OCI-M1 (cell line): ENCODE data around the gene STAMBPL1.

Source experiments
- DNase-seq: peaks from one replicate; lab custom pipeline; 2025; lab: John Stamatoyannopoulos, UW

The STAMBPL1 gene

DNA sequence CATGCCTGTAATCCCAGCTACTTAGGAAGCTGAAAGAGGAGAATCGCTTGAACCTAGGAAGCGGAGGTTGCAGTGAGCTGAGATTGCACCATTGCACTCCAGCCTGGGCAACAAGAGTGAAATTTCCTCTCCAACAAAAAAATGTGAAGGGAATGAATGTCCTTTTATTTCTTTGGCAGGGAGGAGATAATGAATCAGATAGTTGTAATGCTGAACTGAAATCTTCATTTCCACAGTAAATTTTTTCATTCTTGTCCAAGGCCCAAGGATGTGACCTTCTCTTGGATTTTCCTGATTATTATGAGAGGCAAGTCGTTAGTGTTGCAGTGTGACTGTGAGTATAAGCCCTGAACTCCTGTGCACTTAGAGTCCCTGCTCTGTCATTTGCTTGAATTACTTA lies 13.6 kb downstream of the STAMBPL1 start:
- no peak for DNase-seq

DNA sequence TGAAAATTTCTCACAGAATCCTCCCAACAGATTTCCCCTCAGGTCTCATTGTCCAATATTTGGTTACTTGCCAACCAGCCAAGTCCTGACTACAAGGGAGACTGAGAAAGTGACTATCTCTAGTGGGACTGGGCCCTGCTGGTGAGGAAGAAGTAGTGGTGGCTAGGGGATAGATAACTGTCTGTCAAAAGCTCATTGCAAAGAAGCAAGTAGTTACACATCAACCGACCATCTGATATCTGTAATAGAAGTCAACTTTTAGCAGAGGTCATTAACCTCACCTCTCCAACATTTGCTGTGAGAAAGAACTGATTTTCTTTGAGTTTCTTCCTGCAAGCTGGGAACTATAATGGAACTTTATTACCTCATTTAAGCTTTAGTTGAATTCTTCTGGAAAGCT lies 15.2 kb downstream of the STAMBPL1 start:
- peak; percentile 43 for DNase-seq

DNA sequence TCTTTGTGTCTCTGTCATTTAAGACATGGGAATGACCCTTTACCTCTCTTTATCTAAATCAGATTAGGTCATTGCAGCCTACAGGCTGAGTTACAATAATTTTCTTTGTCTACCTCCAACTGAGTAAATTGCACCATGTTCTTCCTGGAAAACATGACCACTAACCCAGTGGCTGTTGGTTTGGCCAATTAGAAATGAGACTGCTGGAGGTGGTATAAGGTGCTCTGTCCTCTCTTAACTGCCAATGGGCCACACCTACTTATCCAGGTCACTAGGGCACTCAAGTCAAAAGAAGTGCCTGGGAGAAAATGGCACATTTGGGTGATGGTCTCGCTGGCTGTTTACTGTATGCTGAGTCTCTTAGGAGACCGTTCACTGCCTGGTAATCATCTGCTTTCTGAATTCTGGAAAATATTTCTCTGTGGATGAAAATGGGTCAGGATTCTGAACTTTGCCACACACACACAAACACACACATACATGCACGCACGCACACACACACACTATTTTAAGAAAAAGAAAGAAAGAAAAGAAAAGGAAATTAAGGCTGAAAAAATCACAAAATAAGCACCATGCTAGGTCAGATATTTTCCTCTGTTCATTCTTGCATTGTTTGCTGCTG lies 16.4 kb downstream of the STAMBPL1 start:
- DNase-seq: peak; percentile 53

DNA sequence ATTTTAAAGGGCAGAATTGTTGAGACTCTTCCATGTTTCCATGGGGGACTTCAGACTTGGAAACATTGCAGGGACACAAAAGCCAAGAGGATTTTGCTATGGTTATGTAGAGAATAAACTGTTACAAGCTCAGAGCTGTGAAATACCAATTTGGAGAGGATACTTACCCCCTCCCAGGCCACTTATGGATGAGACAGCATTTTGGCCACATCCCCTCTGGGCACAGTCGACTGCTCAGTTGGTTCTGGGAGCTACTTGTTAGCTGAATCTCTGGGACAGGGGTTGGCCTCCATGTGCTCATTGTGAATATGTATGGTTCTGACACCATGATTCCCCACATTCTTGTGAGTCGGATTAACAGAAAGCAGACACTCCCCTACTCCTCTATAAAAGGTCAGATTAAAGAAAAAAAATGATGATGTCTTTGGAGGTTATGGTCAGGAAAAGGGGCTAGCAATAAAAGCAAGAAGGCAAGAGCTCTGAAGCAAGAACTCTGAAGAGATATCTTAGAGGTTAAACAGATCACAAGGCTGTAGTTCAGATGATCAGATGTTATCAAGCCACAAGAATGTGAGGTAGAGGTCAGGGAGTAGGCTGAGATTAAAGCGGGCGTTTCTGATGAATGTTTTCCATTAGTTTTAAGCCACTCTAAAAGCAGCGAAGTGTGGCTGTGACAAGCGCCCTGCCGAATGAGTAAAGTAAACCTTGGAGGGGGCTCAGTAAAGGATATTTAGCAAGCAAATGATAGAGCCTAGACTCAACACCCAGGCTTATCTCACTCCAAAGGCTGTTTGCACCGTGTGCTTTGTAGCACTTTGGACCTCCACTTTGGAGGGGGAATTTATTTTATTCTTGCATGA lies 17.2 kb downstream of the STAMBPL1 start:
- DNase-seq: peak; percentile 64

DNA sequence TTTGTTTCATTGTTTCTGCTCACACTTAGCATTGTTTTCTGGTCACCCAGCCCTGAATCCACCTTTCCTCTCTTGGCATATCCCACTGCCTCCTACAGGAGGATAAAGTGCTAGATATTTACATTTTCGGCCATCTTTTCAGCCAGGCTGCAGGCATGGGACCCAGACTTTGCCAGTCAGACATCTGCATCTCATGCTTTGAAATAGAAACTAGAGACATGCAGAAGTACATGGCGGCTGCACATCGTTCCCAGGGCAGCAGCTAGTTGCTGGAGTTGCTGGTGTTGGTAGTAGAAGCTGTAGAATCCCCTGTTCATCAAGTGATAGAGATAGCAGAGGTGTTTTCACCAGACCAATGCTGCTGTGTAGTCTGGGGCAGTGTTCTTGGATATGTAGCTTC lies 18.7 kb downstream of the STAMBPL1 start:
- no peak for DNase-seq

DNA sequence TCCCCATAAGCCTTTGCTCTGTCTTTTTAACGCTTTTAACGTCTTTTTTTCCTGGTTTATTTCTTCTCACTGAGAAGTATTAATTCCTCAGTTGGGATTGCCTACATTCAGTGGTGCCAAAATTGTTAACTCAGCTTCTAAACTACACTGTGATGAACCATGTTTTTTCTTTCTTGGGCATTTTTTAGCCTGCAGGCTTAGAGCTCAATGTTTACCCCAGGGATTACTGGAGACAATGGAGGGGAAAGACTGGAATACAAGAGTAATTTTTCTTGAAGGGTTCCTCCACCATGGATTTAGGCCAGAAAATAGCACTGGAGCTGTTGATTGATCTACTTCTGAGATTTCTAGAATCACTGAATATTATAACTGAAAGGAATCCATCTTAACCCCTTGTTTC lies 19.8 kb downstream of the STAMBPL1 start:
- DNase-seq: no peak

DNA sequence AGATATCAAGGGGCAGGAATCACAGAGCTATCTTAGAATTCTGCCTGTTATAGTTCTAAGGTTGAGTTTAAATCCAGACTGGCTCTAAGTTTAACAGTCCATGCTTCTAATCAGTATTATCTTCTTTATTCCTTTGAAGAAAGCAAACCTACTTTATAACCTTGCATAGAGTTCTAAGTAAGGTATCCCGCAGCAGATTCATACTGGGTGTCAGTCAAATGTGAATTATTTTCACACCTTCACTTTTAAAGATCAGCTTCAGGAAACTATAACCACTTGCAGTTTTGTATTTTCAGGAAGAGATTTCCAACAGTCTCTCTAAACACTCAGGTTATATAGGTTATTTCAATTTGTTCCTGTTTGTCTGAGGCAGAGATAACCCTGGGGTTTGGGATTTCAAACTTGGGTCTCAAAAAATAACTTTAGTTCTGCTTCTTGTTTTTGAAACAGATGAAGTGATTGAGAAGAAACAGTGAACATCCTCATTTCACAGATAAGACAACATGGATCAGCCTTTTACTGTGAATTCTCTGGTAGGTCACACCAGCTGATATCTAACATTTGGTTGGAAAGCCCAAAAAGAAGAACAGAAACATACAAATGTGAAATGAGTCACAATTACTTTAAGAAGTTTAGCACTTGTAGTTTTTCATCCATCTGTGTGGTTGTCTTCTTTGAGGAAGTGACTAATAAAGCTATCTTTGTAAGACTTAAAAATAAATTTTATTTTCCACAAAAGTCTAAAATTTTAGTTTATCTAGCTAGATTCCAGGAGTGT lies 21.4 kb downstream of the STAMBPL1 start:
- peak; percentile 81 for DNase-seq

DNA sequence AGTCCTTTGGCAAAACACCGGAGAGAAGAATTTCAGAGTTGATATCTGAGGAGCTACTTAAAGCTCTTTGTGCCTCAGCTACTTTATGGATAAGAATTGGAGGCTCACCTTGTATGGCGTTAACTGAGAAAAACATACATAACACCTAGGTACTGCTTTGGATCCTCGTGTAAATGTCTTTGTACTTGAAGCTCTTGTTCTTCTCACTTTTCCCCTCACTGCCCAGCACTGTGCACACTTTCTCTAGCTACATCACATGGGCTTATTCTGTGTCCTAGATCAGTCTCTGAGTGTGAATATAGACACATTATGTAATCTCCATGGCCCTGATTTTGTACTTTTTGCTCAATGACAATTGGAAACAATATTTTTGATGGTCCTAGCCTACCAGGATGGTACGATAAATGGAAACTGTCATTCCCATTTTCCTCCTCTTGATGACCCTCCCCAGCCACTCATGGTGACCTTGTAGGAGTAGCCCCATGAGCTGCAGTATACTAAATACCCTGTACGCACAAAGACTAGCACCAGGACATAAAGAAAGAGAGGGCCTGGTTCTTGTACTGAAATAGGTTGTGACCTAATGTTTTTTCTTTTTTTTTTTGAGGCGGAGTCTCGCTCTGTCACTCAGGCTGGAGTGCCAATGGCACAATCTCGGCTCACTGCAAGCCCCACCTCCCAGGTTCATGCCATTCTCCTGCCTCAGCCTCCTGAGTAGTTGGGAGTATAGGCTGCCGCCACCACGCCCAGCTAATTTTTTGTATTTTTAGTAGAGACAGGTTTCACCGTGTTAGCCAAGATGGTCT lies 22.1 kb downstream of the STAMBPL1 start:
- DNase-seq: no peak

DNA sequence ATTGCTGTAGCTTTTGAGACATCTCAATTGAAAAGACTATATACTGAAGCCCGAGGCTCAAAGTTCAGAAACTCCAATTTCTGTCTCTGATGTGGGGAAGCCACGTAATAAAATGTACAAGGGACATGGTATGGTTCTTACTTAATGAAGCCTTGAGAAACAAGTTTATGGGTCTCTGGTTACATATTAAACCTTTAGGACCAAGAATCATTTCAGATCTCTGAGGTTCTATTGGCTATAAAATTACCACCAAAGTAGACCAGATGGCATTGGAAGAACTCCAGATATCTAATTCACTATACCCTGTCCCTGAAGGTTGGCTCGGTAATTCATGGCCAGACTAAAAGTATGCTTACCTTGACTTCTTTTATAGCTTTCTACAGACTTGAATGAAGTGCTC lies 23.7 kb downstream of the STAMBPL1 start:
- DNase-seq: no peak

DNA sequence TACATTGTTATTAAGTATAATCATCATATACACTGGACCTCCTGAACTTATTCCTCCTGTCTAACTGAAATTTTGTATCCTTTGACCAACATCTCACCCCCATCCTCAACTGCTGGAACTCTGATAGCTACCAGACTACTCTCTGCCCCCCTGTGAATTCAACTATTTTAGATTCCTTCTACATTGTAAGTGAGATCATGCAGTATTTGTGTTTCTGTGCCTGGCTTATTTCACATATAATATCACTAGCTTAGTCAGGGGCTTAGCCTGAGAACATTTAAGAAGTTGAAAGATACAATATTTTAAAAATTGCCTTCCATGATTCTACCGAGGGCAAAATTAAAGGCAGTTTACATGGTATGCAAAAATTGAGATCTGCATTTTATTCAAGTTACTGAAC lies 26.9 kb downstream of the STAMBPL1 start:
- DNase-seq: no peak

DNA sequence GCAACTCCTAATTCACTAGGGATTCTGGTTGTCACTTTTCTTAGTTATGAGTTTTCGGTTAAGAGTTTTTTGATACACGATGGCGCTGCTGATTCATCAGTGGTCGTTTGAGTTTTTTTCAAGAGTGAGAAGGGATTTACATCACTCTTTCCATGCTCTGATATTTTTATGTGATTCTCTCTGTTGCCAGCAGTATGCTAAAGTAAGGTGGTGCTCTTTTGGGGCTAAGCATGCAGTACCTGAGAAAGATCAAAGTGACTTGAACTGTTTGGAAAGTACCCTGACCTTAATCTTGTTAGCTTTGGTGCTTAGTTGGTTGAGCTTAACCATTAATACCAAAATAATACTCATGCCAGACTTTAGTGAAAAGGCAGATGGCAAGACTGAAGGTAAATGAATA lies 28.1 kb downstream of the STAMBPL1 start:
- DNase-seq: no peak

DNA sequence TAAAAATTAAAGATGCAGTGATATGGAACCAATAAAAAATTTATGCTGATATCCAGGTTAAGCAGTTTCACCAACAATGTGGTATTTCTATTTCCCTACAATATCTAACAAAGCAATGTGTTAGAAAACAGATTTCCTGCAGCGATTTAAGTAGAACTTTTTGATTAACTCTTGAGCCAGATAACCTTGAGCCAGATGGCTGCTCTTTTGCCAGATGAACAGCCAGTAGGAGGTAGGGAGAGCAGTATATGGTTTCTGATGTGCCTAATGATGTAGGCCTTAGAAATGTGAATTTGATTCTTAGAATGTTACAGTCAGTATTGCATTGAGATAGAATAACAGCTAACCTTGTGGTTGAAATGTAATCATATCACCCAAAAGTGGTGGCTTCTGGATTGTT lies 31.1 kb downstream of the STAMBPL1 start:
- no peak for DNase-seq

DNA sequence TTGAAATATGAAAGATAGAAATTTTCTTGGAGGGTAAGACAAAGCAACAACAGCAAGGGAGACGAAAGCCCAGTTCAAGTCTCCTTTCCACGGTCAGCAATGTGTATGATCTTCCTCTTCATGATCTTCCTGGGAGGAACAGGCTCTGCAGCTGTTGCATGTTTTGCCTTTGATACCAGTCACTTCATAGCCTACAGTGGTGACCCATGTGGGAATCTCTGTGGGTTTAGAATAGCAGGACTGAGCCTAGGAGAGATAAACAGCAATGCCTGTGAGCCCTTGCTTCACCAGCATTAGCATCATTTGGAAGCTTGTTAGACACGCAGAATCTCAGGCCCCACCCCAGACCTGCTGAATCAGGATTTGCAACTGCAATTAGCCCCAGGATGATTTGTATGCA lies 31.8 kb downstream of the STAMBPL1 start:
- DNase-seq: no peak

DNA sequence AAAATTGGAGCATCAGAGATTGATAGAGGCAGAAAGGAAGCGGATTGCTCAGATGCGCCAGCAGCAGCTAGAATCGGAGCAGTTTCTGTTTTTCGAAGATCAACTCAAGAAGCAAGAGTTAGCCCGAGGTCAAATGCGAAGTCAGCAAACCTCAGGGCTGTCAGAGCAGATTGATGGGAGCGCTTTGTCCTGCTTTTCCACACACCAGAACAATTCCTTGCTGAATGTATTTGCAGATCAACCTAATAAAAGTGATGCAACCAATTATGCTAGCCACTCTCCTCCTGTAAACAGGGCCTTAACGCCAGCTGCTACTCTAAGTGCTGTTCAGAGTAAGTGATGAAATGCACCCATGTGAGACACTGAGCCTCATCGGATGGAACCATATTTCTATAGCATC lies 33.1 kb downstream of the STAMBPL1 start:
- DNase-seq: no peak

DNA sequence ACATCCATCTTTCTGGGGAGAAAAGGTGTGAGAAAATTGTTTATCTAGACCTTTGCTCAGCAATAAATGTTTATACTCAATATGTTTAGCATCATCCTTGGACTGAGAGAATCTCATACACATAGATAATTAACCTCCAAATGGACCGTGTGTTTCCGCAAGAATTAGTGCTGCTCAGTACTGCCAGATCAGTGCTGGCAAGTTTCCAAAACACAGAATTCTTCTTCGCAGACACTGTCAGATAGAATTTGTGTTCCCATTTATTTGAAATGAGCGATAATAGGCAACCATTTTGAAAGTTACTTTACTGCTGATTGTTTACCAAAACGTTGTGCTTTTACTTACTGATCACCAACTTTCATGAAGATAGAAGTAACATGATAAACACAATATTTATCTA lies 33.7 kb downstream of the STAMBPL1 start:
- no peak for DNase-seq

DNA sequence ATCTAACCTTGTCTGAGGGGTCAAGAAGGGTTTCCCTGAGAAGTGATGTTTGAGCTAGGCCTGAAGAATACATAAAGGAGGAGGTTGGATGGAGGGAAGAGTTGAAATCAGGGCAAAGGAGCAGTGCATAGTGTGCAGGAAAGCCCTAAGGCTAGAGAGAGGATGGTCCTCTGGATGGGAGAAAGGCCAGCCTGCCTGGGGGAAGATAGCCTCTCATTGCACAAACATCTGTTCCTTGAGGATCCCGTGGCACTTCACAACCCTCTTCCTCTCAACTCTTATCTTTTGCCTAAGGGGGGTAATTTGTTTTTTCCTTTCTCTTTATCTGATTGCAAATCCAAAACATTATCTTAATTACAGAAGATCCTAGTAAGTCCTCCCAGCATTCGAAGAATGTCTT lies 35.7 kb downstream of the STAMBPL1 start:
- no peak for DNase-seq

DNA sequence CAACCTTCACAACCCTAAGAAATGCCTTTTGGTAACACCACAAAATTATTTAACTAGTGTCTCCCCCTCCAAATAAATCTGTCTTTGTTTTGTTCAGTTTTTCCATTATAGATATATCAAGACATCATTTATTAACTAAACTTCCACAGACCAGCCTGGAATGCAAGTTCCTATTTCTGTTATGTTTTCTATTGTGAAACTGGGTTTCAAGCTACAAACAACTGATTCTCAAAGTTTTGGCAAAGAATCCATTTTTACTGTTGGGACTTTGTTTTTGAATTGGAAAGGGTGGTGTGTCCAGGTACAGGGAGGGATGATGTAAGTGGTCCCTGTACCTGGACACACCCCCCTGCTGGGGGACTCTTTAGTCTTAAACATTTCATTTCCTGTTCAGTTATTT lies 36.2 kb downstream of the STAMBPL1 start:
- no peak for DNase-seq

DNA sequence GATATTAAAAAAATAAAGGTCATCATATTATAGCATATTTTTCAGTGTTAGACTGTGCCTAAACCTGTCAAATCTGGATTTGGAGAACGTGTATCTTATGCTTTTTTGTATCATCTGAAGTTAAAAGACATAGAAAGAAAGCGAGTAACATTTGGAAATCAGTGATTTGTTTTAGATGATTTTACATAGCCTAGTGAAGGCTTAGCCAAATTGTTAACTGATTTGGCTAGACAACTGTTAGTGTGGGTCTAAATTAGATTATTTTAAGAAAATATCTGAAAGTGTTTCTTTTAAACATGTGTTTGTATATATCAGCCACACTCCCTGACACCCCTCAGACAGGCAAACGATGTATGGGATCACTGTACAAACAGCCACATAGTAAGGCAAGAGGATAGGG lies 36.9 kb downstream of the STAMBPL1 start:
- DNase-seq: no peak

DNA sequence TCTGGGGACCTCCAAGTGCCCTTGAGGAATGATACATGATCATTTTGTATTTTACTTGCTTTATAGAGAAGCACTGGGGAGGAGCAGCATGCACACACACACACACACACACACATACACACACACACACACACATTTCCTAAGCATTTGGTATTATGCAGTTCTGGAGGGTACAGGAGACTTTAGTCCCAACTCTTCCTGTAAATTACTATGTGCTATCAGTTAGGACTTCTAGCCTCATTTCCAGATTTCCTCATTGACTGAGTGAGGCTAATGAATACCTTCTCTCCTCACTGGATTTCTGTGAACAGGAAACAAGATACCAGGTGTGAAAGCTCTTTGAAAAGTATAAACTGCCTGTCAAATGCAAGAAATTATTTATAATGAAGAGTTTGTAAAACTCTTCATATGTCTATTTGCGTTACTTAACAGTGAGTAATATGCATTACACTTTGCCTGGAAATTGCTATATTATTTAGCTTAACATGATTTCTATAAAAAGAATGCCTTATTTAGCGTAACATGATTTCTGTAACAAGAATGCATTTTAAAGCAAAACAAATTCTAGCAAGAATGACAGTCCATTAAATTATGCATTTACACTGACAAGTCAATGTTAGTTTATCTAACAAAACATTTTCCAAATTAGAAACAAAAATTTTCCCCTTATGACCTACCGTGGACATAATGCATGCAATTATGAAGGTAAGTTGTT lies 38.3 kb downstream of the STAMBPL1 start:
- DNase-seq: no peak

DNA sequence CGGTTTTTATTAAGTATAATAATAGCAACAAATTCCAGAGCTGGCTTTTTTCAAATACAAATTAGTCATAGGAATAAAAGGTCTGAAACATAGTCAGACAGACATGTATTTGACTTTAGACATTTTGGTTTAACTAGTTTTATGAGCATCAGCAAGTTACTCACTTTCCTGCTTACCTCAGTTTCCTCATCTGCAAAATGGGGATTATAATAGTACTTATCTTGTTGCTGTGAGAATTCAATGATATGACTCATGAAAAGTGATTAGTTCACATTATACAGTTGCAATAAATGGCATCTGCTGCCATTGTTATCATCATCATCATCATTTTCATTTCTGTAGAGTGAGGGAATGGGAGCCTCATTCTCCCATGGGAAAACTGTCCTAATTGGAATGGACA lies 39.0 kb downstream of the STAMBPL1 start:
- no peak for DNase-seq

DNA sequence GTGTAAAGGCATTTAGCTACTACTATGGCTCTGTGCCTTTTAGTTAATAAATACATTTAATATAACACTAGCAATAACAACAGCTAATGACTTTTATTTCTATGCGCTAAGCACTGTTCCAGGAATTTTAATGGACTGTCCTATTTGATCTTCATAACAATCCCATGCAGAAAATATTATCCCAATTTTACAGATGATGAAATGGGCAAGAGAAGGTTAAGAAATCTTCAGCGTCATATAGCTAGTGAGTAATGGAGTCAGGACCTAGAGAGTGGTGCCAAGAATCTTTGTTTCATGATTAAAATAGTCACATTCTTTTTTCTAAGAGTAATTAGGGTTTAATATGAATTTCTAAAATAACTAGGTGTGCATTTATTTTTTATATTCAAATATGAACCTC lies 40.2 kb downstream of the STAMBPL1 start:
- DNase-seq: no peak
